Measurements from ENCODE around the gene C5orf63.
"Not testable (repeated sequence)": the region's sequence is repeated elsewhere in the genome, so short reads cannot be mapped to it uniquely, and the experiment has no call there.

Gene C5orf63

GRCh38 chr5:127030259-127031146 is 42.8 kb downstream of the C5orf63 start, which contains the start of gene MARCHF3:
TSS of gene MARCHF3 (minus strand) at chr5:127030558. CDS start at chr5:126918171, 112,387 bp downstream.
- peak; percentile 75 for DNase-seq

GRCh38 chr5:127029581-127030258 is 43.6 kb downstream of the C5orf63 start:
- DNase-seq: no peak

GRCh38 chr5:127028822-127029457 is 44.4 kb downstream of the C5orf63 start:
- no peak for DNase-seq

GRCh38 chr5:127027539-127027938 is 45.8 kb downstream of the C5orf63 start:
- no peak for DNase-seq

GRCh38 chr5:127026166-127026565 is 47.1 kb downstream of the C5orf63 start:
- DNase-seq: no peak

GRCh38 chr5:127025467-127025866 is 47.8 kb downstream of the C5orf63 start:
- no peak for DNase-seq

- no peak for DNase-seq
Measured at GRCh38 chr5:127024821-127025220, 48.5 kb downstream of the C5orf63 start.

- not testable (repeated sequence) for DNase-seq
Measured at GRCh38 chr5:127023552-127024191, 49.6 kb downstream of the C5orf63 start.

GRCh38 chr5:127022846-127023245 is 50.5 kb downstream of the C5orf63 start:
- no peak for DNase-seq

GRCh38 chr5:127019928-127020327 is 53.4 kb downstream of the C5orf63 start:
- DNase-seq: no peak

- DNase-seq: not testable (repeated sequence)
Measured at GRCh38 chr5:127016722-127017121, 56.6 kb downstream of the C5orf63 start.

GRCh38 chr5:127015716-127016115 is 57.6 kb downstream of the C5orf63 start:
- no peak for DNase-seq

GRCh38 chr5:127014573-127014972 is 58.7 kb downstream of the C5orf63 start:
- no peak for DNase-seq

- DNase-seq: no peak
Measured at GRCh38 chr5:127013407-127013806, 59.9 kb downstream of the C5orf63 start.

- DNase-seq: no peak
Measured at GRCh38 chr5:127012916-127013315, 60.4 kb downstream of the C5orf63 start.

GRCh38 chr5:127011961-127012644 is 61.2 kb downstream of the C5orf63 start:
- no peak for DNase-seq

- no peak for DNase-seq
Measured at GRCh38 chr5:127011153-127011552, 62.1 kb downstream of the C5orf63 start.

- no peak for DNase-seq
Measured at GRCh38 chr5:127010362-127010761, 62.9 kb downstream of the C5orf63 start.

GRCh38 chr5:127009784-127010183 is 63.5 kb downstream of the C5orf63 start:
- no peak for DNase-seq

GRCh38 chr5:127008300-127008975 is 64.9 kb downstream of the C5orf63 start:
- DNase-seq: no peak

- no peak for DNase-seq
Measured at GRCh38 chr5:127007522-127007921, 65.8 kb downstream of the C5orf63 start.

GRCh38 chr5:127006744-127007143 is 66.6 kb downstream of the C5orf63 start:
- DNase-seq: no peak

Measured in NCI-H1436 treated with DMSO at 0.1 percent for 48 hours (cell line).